ENCODE results near the gene BHLHE41. TPM values are rescaled to one million over a fixed set of nuclear protein-coding genes. Genes with fewer than 3 reads are reported as not detected.
A peak's percentile ranks its signal among the peaks of the same experiment; 100 is the strongest.

The BHLHE41 gene
- total RNA-seq, 1 experiment from 2014 or later, result 147 TPM

- intact Hi-C loops (cut with micrococcal nuclease; ENCODE audit: unreplicated experiment) (no loop called here), in situ Hi-C loops (cut with HindIII; ENCODE audit: low pct_unique_long_range_greater_than_20kb, low sequenced_read_pairs) (no loop called here)
- ATAC-seq (no peak), DNase-seq (ENCODE audit: low read depth, low spot score) (no peak)
- Histone ChIP-seq H3K4me1 (ENCODE audit: control insufficient read depth, insufficient read depth, low read length) (peaks cover 28% of the 10 kb centered on the region), H3K27ac (ENCODE audit: low read length) (peak overlapping the region; percentile 100), H3K9me3 (ENCODE audit: control insufficient read depth, insufficient read depth, low read depth, low read length) (no peaks in the 10 kb centered on the region), H3K4me3 (ENCODE audit: low read depth in 2 of 2, low read length in 2 of 2) (no peak overlapping the region; a peak in 1 of 4 replicates), H3K36me3 (ENCODE audit: control insufficient read depth, insufficient read depth, low read length) (no peaks in the 10 kb centered on the region), H3K27me3 (ENCODE audit: control insufficient read depth, insufficient read depth, low read length) (peaks cover 5% of the 10 kb centered on the region; the same call in 1 of the 2 replicates)
- CTCF ChIA-PET, result interaction anchor here (0.6 kb wide), 1 partner anchor 429 kb away, joined by 3 read pairs; no protein-coding TSS in a partner anchor
- BruUV-seq (replicated peaks), result no TSS peak
- TF ChIP-seq CTCF (IDR thresholded peaks at IDR 0.05) (no peak), SIN3A (IDR thresholded peaks at IDR 0.05; ENCODE audit: borderline replicate concordance, insufficient read depth, low read depth, low read length) (no peak), POLR2AphosphoS5 (IDR thresholded peaks at IDR 0.05; ENCODE audit: low read depth, low read length) (no peak), TCF7L2 (IDR thresholded peaks at IDR 0.05; ENCODE audit: low read depth, low read length) (no peak), REST (IDR thresholded peaks at IDR 0.05; ENCODE audit: insufficient read depth in 1 of 2, low read depth in 2 of 2, low read length in 1 of 2) (no peak)
- POLR2A ChIA-PET, result interaction anchor here (0.6 to 0.7 kb wide), 2 partner anchors 26 to 61 kb away, joined by 3 to 4 read pairs; no protein-coding TSS in a partner anchor
Observed at GRCh38 chr12:26127404-26127803, 2.6 kb upstream of the BHLHE41 start.

GRCh38 chr12:26126340-26127284 is 1.8 kb upstream of the BHLHE41 start:
- CTCF ChIA-PET, result no interaction called here
- DNase-seq (ENCODE audit: low read depth, low spot score) (no peak), ATAC-seq (peak; percentile 69)
- Histone ChIP-seq H3K27me3 (ENCODE audit: control insufficient read depth, insufficient read depth, low read length) (peaks cover 5% of the 10 kb centered on the region; the same call in 1 of the 2 replicates), H3K36me3 (ENCODE audit: control insufficient read depth, insufficient read depth, low read length) (no peaks in the 10 kb centered on the region), H3K4me3 (ENCODE audit: low read depth in 2 of 2, low read length in 2 of 2) (peak overlapping the region; percentile 68 to 90), H3K4me1 (ENCODE audit: control insufficient read depth, insufficient read depth, low read length) (peaks cover 29% of the 10 kb centered on the region), H3K27ac (ENCODE audit: low read length) (peak overlapping the region; percentile 100), H3K9me3 (ENCODE audit: control insufficient read depth, insufficient read depth, low read depth, low read length) (no peaks in the 10 kb centered on the region)
- TF ChIP-seq TCF7L2 (IDR thresholded peaks at IDR 0.05; ENCODE audit: low read depth, low read length) (0 out of 2 replicates have a peak, but pooled peaks have one; percentile 37), CTCF (IDR thresholded peaks at IDR 0.05) (peak; percentile 39), SIN3A (IDR thresholded peaks at IDR 0.05; ENCODE audit: borderline replicate concordance, insufficient read depth, low read depth, low read length) (no peak), REST (IDR thresholded peaks at IDR 0.05; ENCODE audit: insufficient read depth in 1 of 2, low read depth in 2 of 2, low read length in 1 of 2) (no peak), POLR2AphosphoS5 (IDR thresholded peaks at IDR 0.05; ENCODE audit: low read depth, low read length) (peak; percentile 78)
- in situ Hi-C loops (cut with HindIII; ENCODE audit: low pct_unique_long_range_greater_than_20kb, low sequenced_read_pairs) (no loop called here), intact Hi-C loops (cut with micrococcal nuclease; ENCODE audit: unreplicated experiment) (no loop called here)
- POLR2A ChIA-PET, result interaction anchor here (0.6 to 1.4 kb wide), 5 partner anchors 27 to 167 kb away, joined by 3 to 4 read pairs (median 4); no protein-coding TSS in a partner anchor
- BruUV-seq (replicated peaks), result no TSS peak

All from Panc1 (cell line).